ENCODE measurements around the gene TMEM121B. TPM values are rescaled to one million over a fixed set of nuclear protein-coding genes. Genes with fewer than 3 reads are reported as not detected.

Gene TMEM121B
- total and polyA plus RNA-seq, 2 of the 13 experiments (the other 11 are each of a cell fraction or from before 2014, with no cell fraction given) = not detected

Other genes starting within 250 kb of the TMEM121B start
- gene GAB4, start 113.1 kb downstream of the TMEM121B start, total RNA-seq (2016; rRNA removed; fragmentation: Illumina TruSeq; extraction: Trizol) = not detected in 2 replicates
- gene GAB4, start 113.1 kb downstream of the TMEM121B start, polyA plus RNA-seq (2011; rRNA removed) = not detected in 2 replicates
- 1.5 and 2.5 TPM in 2 replicates for gene IL17RA, start 36.4 kb downstream of the TMEM121B start, total RNA-seq (2016; rRNA removed; fragmentation: Illumina TruSeq; extraction: Trizol)
- 8.2 and 8.4 TPM in 2 replicates for gene IL17RA, start 36.4 kb downstream of the TMEM121B start, polyA plus RNA-seq (2011; rRNA removed)
- not detected in 2 replicates for gene HDHD5, start 37.9 kb upstream of the TMEM121B start, total RNA-seq (2016; rRNA removed; fragmentation: Illumina TruSeq; extraction: Trizol)
- gene HDHD5, start 37.9 kb upstream of the TMEM121B start, polyA plus RNA-seq (2011; rRNA removed) = not detected in 2 replicates
- gene ADA2, start 98.1 kb upstream of the TMEM121B start, total RNA-seq (2016; rRNA removed; fragmentation: Illumina TruSeq; extraction: Trizol) = not detected in 2 replicates
- gene ADA2, start 98.1 kb upstream of the TMEM121B start, polyA plus RNA-seq (2011; rRNA removed) = not detected in 2 replicates
- not detected in 2 replicates for gene CECR2, start 248.1 kb upstream of the TMEM121B start, total RNA-seq (2016; rRNA removed; fragmentation: Illumina TruSeq; extraction: Trizol)
- gene CECR2, start 248.1 kb upstream of the TMEM121B start, polyA plus RNA-seq (2011; rRNA removed) = 0.01 TPM in 1 of 2 replicates, not detected in the other